Measurements from ENCODE around the gene TOMM5.

TOMM5 gene

DNA sequence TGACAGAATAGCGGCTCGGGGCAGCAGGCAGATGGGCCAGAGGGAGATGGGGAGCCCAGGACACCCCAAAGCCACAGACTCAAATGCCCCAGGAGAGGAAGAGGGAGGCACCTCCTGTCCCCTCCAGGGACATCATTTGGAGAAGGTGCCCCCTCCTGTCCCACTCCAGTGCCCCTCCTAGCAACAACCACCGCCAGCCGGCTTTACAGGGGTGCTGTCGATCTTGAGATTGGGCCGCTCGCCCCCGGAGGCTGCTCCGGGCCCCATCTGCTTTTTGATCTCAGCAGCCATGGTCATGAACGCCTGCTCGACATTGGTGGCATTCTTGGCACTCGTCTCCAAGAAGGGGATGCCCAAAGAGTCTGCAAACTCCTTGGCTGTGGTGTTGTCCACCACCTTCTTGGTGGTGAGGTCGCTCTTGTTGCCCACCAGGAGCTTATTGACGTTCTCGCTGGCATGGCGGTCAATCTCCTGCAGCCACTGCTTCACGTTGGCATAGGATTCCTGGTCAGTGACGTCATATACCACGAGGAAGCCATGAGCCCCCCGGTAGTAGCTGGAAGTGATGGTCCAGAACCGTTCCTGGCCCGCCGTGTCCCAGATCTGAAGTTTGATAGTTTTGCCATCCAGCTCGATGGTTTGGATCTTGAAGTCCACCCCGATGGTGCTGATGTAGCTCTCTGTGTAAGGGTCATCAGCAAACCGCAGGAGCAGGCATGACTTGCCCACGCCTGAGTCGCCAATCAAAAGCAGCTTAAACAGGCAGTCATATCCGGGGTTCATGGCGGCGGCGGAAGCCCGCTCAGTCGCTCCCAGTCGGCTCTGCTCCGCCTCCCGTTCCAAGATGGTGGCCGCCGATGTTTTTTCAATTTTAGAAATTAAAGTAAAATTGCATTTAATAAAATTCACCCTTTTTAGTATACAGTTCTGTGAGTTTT, 44.4 kb upstream of the TOMM5 start:
- no peak overlapping the region for H3K27ac ChIP-seq
- H3K9me3 ChIP-seq = no peaks in the 10 kb centered on the region
- H3K4me3 ChIP-seq (ENCODE audit: low read depth in 1 of 2, low read length in 1 of 2) = no peak overlapping the region
- TF ChIP-seq CTCF (IDR thresholded peaks at IDR 0.05) = no peak
- no peaks in the 10 kb centered on the region for H3K4me1 ChIP-seq (ENCODE audit: control insufficient read depth in 1 of 2, insufficient read depth in 1 of 2, low read depth in 1 of 2, low read length in 1 of 2)
- H3K36me3 ChIP-seq = no peaks in the 10 kb centered on the region
- H3K27me3 ChIP-seq = peaks cover 47% of the 10 kb centered on the region

DNA sequence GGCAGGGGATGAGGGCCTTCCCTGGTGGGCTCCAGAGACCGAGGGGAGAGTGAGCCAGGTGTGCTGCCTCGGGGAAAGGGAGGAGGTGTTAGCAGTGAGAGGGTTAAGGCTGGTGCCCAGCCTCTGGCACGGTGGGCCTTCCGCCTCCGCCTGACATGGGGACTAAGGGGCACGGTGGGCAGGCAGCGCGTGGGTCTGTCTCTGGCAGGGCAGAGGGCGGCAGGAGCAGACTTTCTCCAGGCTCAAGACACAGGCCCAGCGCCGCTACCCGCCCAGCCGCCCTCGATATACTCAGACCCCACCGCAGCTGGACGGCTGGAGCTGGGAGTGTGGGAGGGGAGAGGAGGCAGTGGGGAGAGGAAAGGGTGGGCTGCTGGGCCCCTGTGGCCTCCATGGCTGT, 43.4 kb upstream of the TOMM5 start:
- Histone ChIP-seq H3K27me3 (peaks cover 38% of the 10 kb centered on the region), H3K9me3 (no peaks in the 10 kb centered on the region), H3K27ac (no peak overlapping the region), H3K4me3 (ENCODE audit: low read depth in 1 of 2, low read length in 1 of 2) (no peak overlapping the region), H3K4me1 (ENCODE audit: control insufficient read depth in 1 of 2, insufficient read depth in 1 of 2, low read depth in 1 of 2, low read length in 1 of 2) (no peaks in the 10 kb centered on the region), H3K36me3 (no peaks in the 10 kb centered on the region)
- TF ChIP-seq CTCF (IDR thresholded peaks at IDR 0.05) = no peak

GRCh38 chr9:37632479-37632878, 40.1 kb upstream of the TOMM5 start:
- no peaks in the 10 kb centered on the region for H3K4me1 ChIP-seq (ENCODE audit: control insufficient read depth in 1 of 2, insufficient read depth in 1 of 2, low read depth in 1 of 2, low read length in 1 of 2)
- no peak for TF ChIP-seq CTCF (IDR thresholded peaks at IDR 0.05)

DNA sequence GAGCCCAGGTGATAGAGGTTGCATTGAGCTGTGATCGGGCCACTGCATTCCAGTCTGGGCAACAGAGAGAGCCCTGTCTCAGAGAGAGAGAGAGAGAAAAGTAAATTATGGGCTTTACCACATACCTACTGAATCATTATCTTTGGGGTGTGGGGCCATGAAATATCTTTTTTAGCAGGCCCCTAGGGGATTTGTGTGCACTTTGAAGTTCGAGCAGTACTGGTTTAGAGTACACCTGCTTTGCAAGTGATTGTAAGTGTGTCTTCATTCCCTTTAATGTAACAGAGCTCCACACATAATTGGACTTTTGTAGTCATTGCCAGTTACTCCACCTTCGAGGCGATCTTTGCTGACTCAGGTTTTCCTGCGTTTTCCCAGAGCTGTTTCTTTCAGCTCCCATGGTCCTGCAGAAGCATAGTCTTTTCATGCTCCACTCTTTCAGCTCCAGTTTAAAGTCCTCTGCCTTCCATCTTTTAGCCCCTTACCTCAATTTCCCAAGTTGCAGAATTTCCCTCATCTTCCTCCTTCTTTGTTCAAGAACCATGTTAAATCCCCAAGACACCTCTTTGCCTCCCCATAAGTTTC, 34.4 kb upstream of the TOMM5 start:
- no peaks in the 10 kb centered on the region for H3K9me3 ChIP-seq
- no peak overlapping the region for H3K4me3 ChIP-seq (ENCODE audit: low read depth in 1 of 2, low read length in 1 of 2)
- H3K27ac ChIP-seq = no peak overlapping the region
- no peak for TF ChIP-seq CTCF (IDR thresholded peaks at IDR 0.05)
- H3K36me3 ChIP-seq = no peaks in the 10 kb centered on the region
- H3K27me3 ChIP-seq = peaks cover 13% of the 10 kb centered on the region
- peaks cover 5 to 6% of the 10 kb centered on the region in 2 experiments for H3K4me1 ChIP-seq (ENCODE audit: control insufficient read depth in 1 of 2, insufficient read depth in 1 of 2, low read depth in 1 of 2, low read length in 1 of 2)

More at GRCh38 chr9:37632479-37632878, 40.1 kb upstream of the TOMM5 start:
- Histone ChIP-seq H3K9me3 (no peaks in the 10 kb centered on the region), H3K27me3 (peaks cover 26% of the 10 kb centered on the region), H3K4me3 (ENCODE audit: low read depth in 1 of 2, low read length in 1 of 2) (no peak overlapping the region), H3K27ac (no peak overlapping the region), H3K36me3 (no peaks in the 10 kb centered on the region)

DNA sequence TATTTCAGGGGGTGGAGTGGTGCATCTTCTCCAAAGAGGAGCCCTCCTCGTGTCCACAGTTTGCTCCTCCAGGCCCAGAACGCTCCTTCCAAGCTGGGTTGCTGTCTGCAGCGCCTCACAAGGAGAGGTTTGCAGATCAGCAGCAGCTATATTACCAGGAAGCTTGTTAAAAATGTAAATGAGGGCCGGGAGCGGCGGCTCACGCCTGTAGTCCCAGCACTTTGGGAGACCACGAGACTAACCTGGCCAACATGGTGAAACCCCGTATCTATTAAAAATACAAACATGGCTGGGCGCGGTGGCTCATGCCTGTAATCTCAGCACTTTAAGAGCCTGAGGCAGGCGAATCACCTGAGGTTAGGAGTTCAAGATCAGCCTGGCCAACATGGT, 33.4 kb upstream of the TOMM5 start:
- no peak overlapping the region for H3K4me3 ChIP-seq (ENCODE audit: low read depth in 1 of 2, low read length in 1 of 2)
- TF ChIP-seq CTCF (IDR thresholded peaks at IDR 0.05) = no peak
- peaks cover 5 to 6% of the 10 kb centered on the region in 2 experiments for H3K4me1 ChIP-seq (ENCODE audit: control insufficient read depth in 1 of 2, insufficient read depth in 1 of 2, low read depth in 1 of 2, low read length in 1 of 2)

More for the DNA sequence above, 33.4 kb upstream of the TOMM5 start:
- H3K27me3 ChIP-seq = peaks cover 13% of the 10 kb centered on the region
- no peaks in the 10 kb centered on the region for H3K36me3 ChIP-seq
- no peak overlapping the region for H3K27ac ChIP-seq
- H3K9me3 ChIP-seq = no peaks in the 10 kb centered on the region
